H1 (cell line): ENCODE results near the gene ARHGAP8. TPM values are rescaled to one million over a fixed set of nuclear protein-coding genes. Genes with fewer than 3 reads are reported as not detected.

Experiments
- CTCF ChIA-PET: fragments of 300-600 bp; sonication (Branson Sonifier 250); formaldehyde crosslinking; loops from one replicate; lab custom pipeline; 2021; ENCODE audit not compliant: partially characterized antibody; lab: Charles Lee
- POLR2A ChIA-PET: fragments of 300-600 bp; sonication (Branson Sonifier 250); formaldehyde crosslinking; loops from one replicate; lab custom pipeline; 2021; ENCODE audit warnings: inconsistent platforms; ENCODE audit not compliant: partially characterized antibody; lab: Charles Lee
- DNase-seq, 2 experiments: peaks; one replicate each; pipeline versions ENCODE4 v3.0.0 to v3.0.0-alpha.2; 2010 to 2022; ENCODE audit warnings: low spot score in 2 of 2, low read depth in 1 of 2, mixed read lengths in 1 of 2
- FAIRE-seq: peaks from 2 replicates; lab custom pipeline; 2011; peaks lifted over from hg19 to GRCh38; lab: Jason Lieb, UNC
- H2AFZ ChIP-seq: 2 replicates; pipeline ENCODE4 v1.8.1; 2012; ENCODE audit warnings: low read length, inconsistent platforms
- H2AK5ac ChIP-seq: 2 replicates; pipeline ENCODE4 v1.6.1; 2013; ENCODE audit warnings: low read depth, low read length
- H2BK120ac ChIP-seq: replicated peaks from 2 replicates; pipeline ENCODE3; 2013; ENCODE audit warnings: low read depth, low read length, inconsistent platforms
- H2BK12ac ChIP-seq: 2 replicates; pipeline ENCODE4 v1.6.1; 2013; ENCODE audit warnings: low read depth, low read length
- H2BK15ac ChIP-seq: 2 replicates; pipeline ENCODE4 v1.6.1; 2013; ENCODE audit warnings: low read length
- H2BK20ac ChIP-seq: 2 replicates; pipeline ENCODE4 v1.6.1; 2013; ENCODE audit warnings: low read length
- H2BK5ac ChIP-seq: 2 replicates; pipeline ENCODE4 v1.6.1; 2013; ENCODE audit warnings: low read depth, low read length
- H3K14ac ChIP-seq: 2 replicates; pipeline ENCODE4 v1.6.1; 2013; ENCODE audit warnings: inconsistent platforms; ENCODE audit not compliant: insufficient read length
- H3K18ac ChIP-seq: 2 replicates; pipeline ENCODE4 v1.6.1; 2013; ENCODE audit warnings: low read length; ENCODE audit errors: extremely low read depth
- H3K23ac ChIP-seq: 2 replicates; pipeline ENCODE4 v1.6.1; 2013; ENCODE audit warnings: inconsistent platforms; ENCODE audit not compliant: insufficient read length
- H3K23me2 ChIP-seq: 2 replicates; pipeline ENCODE4 v1.6.1; 2013; ENCODE audit warnings: low read depth, low read length
- H3K27ac ChIP-seq: 2 replicates; pipeline ENCODE4 v1.6.1; 2011; ENCODE audit warnings: low read depth, low read length, inconsistent platforms
- H3K27me3 ChIP-seq, 4 experiments: replicated peaks in 1 of 4; 1 replicate in 1 of 4; 2 replicates in 3 of 4; pipeline versions ENCODE4 v1.6.1 to v1.8.1; 2011 to 2013; ENCODE audit warnings: low read length in 3 of 4, mild to moderate bottlenecking in 3 of 4, inconsistent platforms in 2 of 4, mixed read lengths in 2 of 4, moderate library complexity in 1 of 4; ENCODE audit not compliant: control insufficient read depth in 3 of 4, insufficient read depth in 3 of 4; ENCODE audit errors: extremely low read depth in 1 of 4
- H3K36me3 ChIP-seq, 4 experiments: 2 replicates each; pipeline versions ENCODE4 v1.6.1 to v1.8.1; 2011 to 2013; ENCODE audit warnings: mild to moderate bottlenecking in 4 of 4, low read length in 3 of 4, moderate library complexity in 2 of 4, control low read depth in 1 of 4, inconsistent platforms in 1 of 4; ENCODE audit not compliant: insufficient read depth in 4 of 4, control insufficient read depth in 2 of 4
- H3K4ac ChIP-seq: replicated peaks from 2 replicates; pipeline ENCODE3; 2013; ENCODE audit warnings: low read length, low read depth, mixed read lengths, inconsistent platforms; ENCODE audit not compliant: insufficient read length
- H3K4me1 ChIP-seq, 4 experiments: replicated peaks in 1 of 4; 1 replicate in 1 of 4; 2 replicates in 3 of 4; pipeline versions ENCODE4 v1.6.1 to v1.8.1; 2011 to 2013; ENCODE audit warnings: low read length in 3 of 4, inconsistent platforms in 2 of 4, mixed read lengths in 1 of 4; ENCODE audit not compliant: insufficient read depth in 4 of 4, control insufficient read depth in 3 of 4
- H3K4me2 ChIP-seq, 2 experiments: 2 replicates each; pipeline versions ENCODE4 v1.6.1 to v1.8.1; 2011 to 2013; ENCODE audit warnings: low read depth in 2 of 2, low read length in 2 of 2, control low read depth in 1 of 2, inconsistent platforms in 1 of 2, mild to moderate bottlenecking in 1 of 2; ENCODE audit not compliant: insufficient read depth in 1 of 2
- H3K4me3 ChIP-seq, 4 experiments: fragments of 200-600, 300-600 bp in 1 of 4; sonication (generic), shearing (Covaris generic), sonication (Bioruptor Twin) in 1 of 4; 2 replicates each; pipeline versions ENCODE4 v1.5.1 to v1.8.1; 2011 to 2016; ENCODE audit warnings: low read length in 4 of 4, low read depth in 3 of 4, control low read depth in 2 of 4, inconsistent platforms in 2 of 4, mild to moderate bottlenecking in 2 of 4, mixed read lengths in 1 of 4, moderate library complexity in 1 of 4; ENCODE audit not compliant: insufficient read depth in 2 of 4; ENCODE audit errors: extremely low read depth in 1 of 4
- H3K56ac ChIP-seq: replicated peaks from 2 replicates; pipeline ENCODE3; 2013; ENCODE audit warnings: low read depth, mild to moderate bottlenecking, mixed read lengths, low read length, inconsistent platforms; ENCODE audit not compliant: insufficient read length
- H3K79me1 ChIP-seq: 2 replicates; pipeline ENCODE4 v1.6.1; 2013; ENCODE audit warnings: low read depth, low read length, control low read depth
- H3K79me2 ChIP-seq, 2 experiments: 2 replicates each; pipeline versions ENCODE4 v1.6.1 to v1.8.1; 2012 to 2013; ENCODE audit warnings: low read length in 2 of 2, mild to moderate bottlenecking in 2 of 2, inconsistent platforms in 1 of 2; ENCODE audit not compliant: insufficient read depth in 2 of 2, control insufficient read depth in 1 of 2
- H3K9ac ChIP-seq, 4 experiments: replicated peaks in 1 of 4; 1 replicate in 1 of 4; 2 replicates in 3 of 4; pipeline versions ENCODE4 v1.6.1 to v1.8.1; 2011 to 2013; ENCODE audit warnings: low read depth in 3 of 4, low read length in 3 of 4, control low read depth in 2 of 4, mild to moderate bottlenecking in 2 of 4, moderate library complexity in 2 of 4, inconsistent platforms in 1 of 4; ENCODE audit errors: extremely low read depth in 1 of 4
- H3K9me3 ChIP-seq, 2 experiments: 2 replicates each; pipeline versions ENCODE4 v1.6.1 to v1.8.1; 2012 to 2013; ENCODE audit warnings: mild to moderate bottlenecking in 2 of 2, moderate library complexity in 2 of 2, control low read depth in 1 of 2, inconsistent platforms in 1 of 2, low read depth in 1 of 2, low read length in 1 of 2, mixed read lengths in 1 of 2; ENCODE audit not compliant: insufficient read depth in 2 of 2
- H4K20me1 ChIP-seq, 2 experiments: replicated peaks in 1 of 2; 2 replicates each; pipeline versions ENCODE3 to v1.8.1; 2011 to 2013; ENCODE audit warnings: inconsistent platforms in 2 of 2, low read length in 2 of 2, mild to moderate bottlenecking in 1 of 2; ENCODE audit not compliant: insufficient read depth in 2 of 2, control insufficient read depth in 1 of 2
- H4K5ac ChIP-seq: 2 replicates; pipeline ENCODE4 v1.6.1; 2013; ENCODE audit warnings: low read length, low read depth, mixed read lengths, inconsistent platforms; ENCODE audit not compliant: insufficient read length
- H4K8ac ChIP-seq: 2 replicates; pipeline ENCODE4 v1.8.0; 2013; ENCODE audit warnings: mild to moderate bottlenecking, moderate library complexity, low read length, inconsistent platforms; ENCODE audit not compliant: insufficient read depth; ENCODE audit errors: extremely low read depth
- H4K91ac ChIP-seq: replicated peaks from 2 replicates; pipeline ENCODE3; 2013; ENCODE audit warnings: low read length, mixed read lengths, inconsistent platforms; ENCODE audit not compliant: insufficient read length
- KDM1A ChIP-seq: fragments of 200-600, 300-600 bp; sonication (generic); IDR thresholded peaks from 2 replicates; pipeline ENCODE4 v1.7.1; 2016; ENCODE audit warnings: mild to moderate bottlenecking, low read length, borderline replicate concordance
- POLR2AphosphoS5 ChIP-seq: IDR thresholded peaks from 2 replicates; pipeline ENCODE4 v1.6.1; 2011; ENCODE audit warnings: low read depth, low read length
- RFX5 ChIP-seq: IDR thresholded peaks from 2 replicates; pipeline ENCODE4 v1.6.1; 2011; ENCODE audit warnings: low read depth, low read length, improper control_type of control experiment, borderline replicate concordance
- SIN3A ChIP-seq, 2 experiments: IDR thresholded peaks in 1 of 2; conservative IDR thresholded peaks in 1 of 2; 2 replicates each; pipeline ENCODE4 v1.6.1; 2011 to 2012; ENCODE audit warnings: low read length in 2 of 2, improper control_type of control experiment in 1 of 2, low read depth in 1 of 2, mild to moderate bottlenecking in 1 of 2
- SIX5 ChIP-seq: IDR thresholded peaks from 2 replicates; pipeline ENCODE4 v1.6.1; 2011; ENCODE audit warnings: mild to moderate bottlenecking, low read depth, low read length
- SP1 ChIP-seq: IDR thresholded peaks from 2 replicates; pipeline ENCODE4 v1.6.1; 2011; ENCODE audit warnings: low read depth, low read length
- SUZ12 ChIP-seq: fragments of 200-600 bp; sonication (generic); IDR thresholded peaks from 2 replicates; pipeline ENCODE4 v1.6.1; 2012; ENCODE audit warnings: mild to moderate bottlenecking, inconsistent platforms, low read length, moderate library complexity, mixed read lengths
- TAF7 ChIP-seq: optimal IDR thresholded peaks from 2 replicates; pipeline ENCODE3; 2011; ENCODE audit warnings: low read depth, mild to moderate bottlenecking, inconsistent platforms, low read length, moderate library complexity, borderline replicate concordance
- TCF12 ChIP-seq: IDR thresholded peaks from 2 replicates; pipeline ENCODE4 v1.6.1; 2011; ENCODE audit warnings: low read depth, mild to moderate bottlenecking, low read length
- WGBS, 2 experiments: shearing (Covaris generic) in 1 of 2; methylation state at CpG; one replicate each; pipeline versions ENCODE4 v1.1.6 to v1.1.7; 2013 to 2015; ENCODE audit warnings: low lambda C conversion rate in 2 of 2, mixed read lengths in 2 of 2, inconsistent platforms in 1 of 2, low coverage in 1 of 2, missing lambda C conversion rate in 1 of 2; ENCODE audit not compliant: insufficient replicate concordance in 2 of 2, insufficient coverage in 1 of 2, insufficient read length in 1 of 2; ENCODE audit errors: extremely low coverage in 1 of 2, missing lambda C conversion rate in 1 of 2; 5-methylcytosine and 5-hydroxymethylcytosine counted together
- polyA plus RNA-seq, 7 experiments: library from polyadenylated mRNA; depleted of rRNA in 3 of 7; stranded (reverse) in 5 of 7; unstranded in 2 of 7; fragments of >200 nt in 5 of 7; fragments of 200-250 nt in 2 of 7; gene quantifications; 1 replicate in 5 of 7; 2 replicates in 1 of 7; 4 replicates in 1 of 7; pipeline versions ENCODE4 v1.2.1 to v1.2.3, GENCODE V29; 2011 to 2013; ENCODE audit warnings: missing spikeins in 2 of 7, mixed read lengths in 2 of 7
- total RNA-seq: library from RNA; stranded (reverse); fragmentation: NEBNext Ultra II Directional; extraction: Animal tissue kit (Norgen Biotek cat#: 25700); gene quantifications from 2 replicates; pipeline ENCODE4 v1.2.1, GENCODE V29; 2021
- TF ChIP-seq, protein P1 (sequence below): IDR thresholded peaks from 2 replicates; pipeline ENCODE4 v1.6.1; 2011; ENCODE audit warnings: low read depth, mild to moderate bottlenecking, low read length; ENCODE audit not compliant: insufficient read depth

Gene ARHGAP8
- total and polyA plus RNA-seq, 2 of the 8 experiments (the other 6 are each of a cell fraction or from before 2014, with no cell fraction given) = 35.6 to 47.7 TPM

DNA sequence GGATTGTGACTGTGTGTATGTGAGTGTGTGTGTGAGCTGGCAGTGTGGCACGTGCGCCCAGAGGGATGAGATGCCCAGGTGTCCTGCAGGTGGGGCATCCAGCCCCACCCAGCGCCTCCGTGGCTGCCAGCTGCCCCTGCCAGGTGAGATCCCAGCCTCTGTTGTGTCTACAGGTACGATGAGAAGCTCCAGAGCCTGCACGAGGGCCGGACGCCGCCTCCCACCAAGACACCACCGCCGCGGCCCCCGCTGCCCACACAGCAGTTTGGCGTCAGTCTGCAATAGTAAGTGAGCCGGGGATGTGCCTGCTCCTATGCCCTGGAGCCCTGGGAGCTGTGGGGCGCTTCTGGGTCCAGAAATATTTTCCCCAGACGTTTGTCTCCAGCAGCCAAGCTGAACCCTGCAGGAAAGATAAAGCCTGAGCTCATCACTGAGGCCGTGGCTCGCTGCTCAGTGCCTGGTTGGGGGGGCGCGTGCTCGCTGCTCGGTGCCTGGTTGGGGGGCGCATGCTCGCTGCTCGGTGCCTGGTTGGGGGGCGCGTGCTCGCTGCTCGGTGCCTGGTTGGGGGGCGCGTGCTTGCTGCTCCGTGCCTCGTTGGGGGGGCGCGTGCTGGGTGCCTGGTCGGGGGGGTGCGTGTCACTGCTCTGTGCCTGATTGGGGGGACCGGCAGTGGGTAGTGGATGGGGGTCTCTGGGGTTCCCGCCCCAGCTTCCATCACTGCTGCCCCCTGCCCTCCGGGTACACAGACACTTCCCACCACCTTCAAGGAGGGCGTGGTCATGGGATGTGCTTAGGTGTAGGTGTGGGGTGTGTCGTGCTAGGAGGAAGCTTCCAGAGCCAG, 73.2 kb downstream of the ARHGAP8 start:
- Histone ChIP-seq H3K27ac (no peak overlapping the region), H4K20me1 (peaks cover 0 to 3% of the 10 kb centered on the region in 2 experiments), H3K79me2 (no peaks in the 10 kb centered on the region), H3K4me1 (peaks cover 0 to 3% (median 0%) of the 10 kb centered on the region in 4 experiments; a peak in 1 of 7 replicates), H3K4me2 (no peak overlapping the region), H3K56ac (no peak overlapping the region), H4K5ac (no peak overlapping the region), H3K36me3 (peaks cover 0 to 6% (median 4%) of the 10 kb centered on the region in 4 experiments; a peak in 3 of 8 replicates), H2BK15ac (no peak overlapping the region), H4K8ac (no peak overlapping the region), H3K4ac (no peak overlapping the region), H3K27me3 (no peaks in the 10 kb centered on the region), H3K9me3 (no peaks in the 10 kb centered on the region), H3K79me1 (no peaks in the 10 kb centered on the region), H3K9ac (no peak overlapping the region), H3K4me3 (no peak overlapping the region), H3K23me2 (no peaks in the 10 kb centered on the region), H3K23ac (no peak overlapping the region), H2BK20ac (no peak overlapping the region), H2BK120ac (no peak overlapping the region), H2AK5ac (no peak overlapping the region), H2BK12ac (no peak overlapping the region), H2AFZ (no peak overlapping the region), H2BK5ac (no peak overlapping the region), H4K91ac (no peak overlapping the region), H3K18ac (no peak overlapping the region), H3K14ac (no peak overlapping the region)
- FAIRE-seq (no peak), DNase-seq (no peak)
- CTCF ChIA-PET = interaction anchor here (0.6 to 1.8 kb wide), 11 partner anchors 10 to 809 kb away, joined by 3 to 6 read pairs (median 3); no protein-coding TSS in a partner anchor
- TF ChIP-seq SUZ12 = no peak
- TF ChIP-seq SIX5 = no peak
- no peak for TF ChIP-seq SP1
- TF ChIP-seq, protein P1, sequence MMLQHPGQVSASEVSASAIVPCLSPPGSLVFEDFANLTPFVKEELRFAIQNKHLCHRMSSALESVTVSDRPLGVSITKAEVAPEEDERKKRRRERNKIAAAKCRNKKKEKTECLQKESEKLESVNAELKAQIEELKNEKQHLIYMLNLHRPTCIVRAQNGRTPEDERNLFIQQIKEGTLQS = no peak
- TF ChIP-seq TAF7 = no peak
- TF ChIP-seq POLR2AphosphoS5 = no peak
- no peak for TF ChIP-seq TCF12
- no peak for TF ChIP-seq KDM1A
- TF ChIP-seq SIN3A (conservative IDR thresholded peaks at IDR 0.05 in 1 of 2, IDR thresholded peaks at IDR 0.05 in 1 of 2; ENCODE audit: low read depth in 1 of 2, low read length in 2 of 2) = no peak
- TF ChIP-seq RFX5 = no peak
- POLR2A ChIA-PET = interaction anchor here (0.8 kb wide), 1 partner anchor 156 kb away, joined by 3 read pairs; no protein-coding TSS in a partner anchor
- WGBS, 2 experiments = 94% methylated on average over 27 of the region's 43 CpGs; no CpG with 5 or more reads in 1 of the 2 experiments
